ENCODE results near the gene PPP1R1C. TPM values are rescaled to one million over a fixed set of nuclear protein-coding genes. Genes with fewer than 3 reads are reported as not detected.
"Not testable (repeated sequence)": the region's sequence is repeated elsewhere in the genome, so short reads cannot be mapped to it uniquely, and the experiment has no call there.

PPP1R1C gene
- total RNA-seq, 4 donors from 2014 or later, result 0.87 to 8.8 (median 4.1) TPM

GRCh38 chr2:182015334-182016109, 29.9 kb downstream of the PPP1R1C start:
- 84 to 100% methylated on average over 5 of the region's 5 CpGs for WGBS, 2 donors
- peaks cover 0 to 3% (median 0%) of the 10 kb centered on the region in 4 donors for H3K4me1 ChIP-seq
- TF ChIP-seq CTCF (IDR thresholded peaks at IDR 0.05) (no peak), EP300 (IDR thresholded peaks at IDR 0.05) (no peak), POLR2A (IDR thresholded peaks at IDR 0.05) (no peak)

GRCh38 chr2:182018218-182018617, 32.6 kb downstream of the PPP1R1C start:
- WGBS, 2 donors, result 68 to 83% methylated on average over 1 of the region's 1 CpG
- DNase-seq (ENCODE audit: low spot score in 2 of 2), result no peak
- peaks cover 0 to 22% (median 0%) of the 10 kb centered on the region in 4 donors for H3K9me3 ChIP-seq
- TF ChIP-seq EP300 (IDR thresholded peaks at IDR 0.05) (no peak), POLR2A (IDR thresholded peaks at IDR 0.05) (no peak), CTCF (IDR thresholded peaks at IDR 0.05) (no peak)
- H3K27me3 ChIP-seq, result no peaks in the 10 kb centered on the region
- no peak overlapping the region for H3K4me3 ChIP-seq
- H3K36me3 ChIP-seq, result no peaks in the 10 kb centered on the region
- H3K4me1 ChIP-seq, result peaks cover 0 to 3% (median 0%) of the 10 kb centered on the region in 4 donors
- H3K27ac ChIP-seq, result no peak overlapping the region

More at GRCh38 chr2:182015334-182016109, 29.9 kb downstream of the PPP1R1C start:
- Histone ChIP-seq H3K4me3 (no peak overlapping the region), H3K36me3 (no peaks in the 10 kb centered on the region), H3K27me3 (no peaks in the 10 kb centered on the region), H3K27ac (no peak overlapping the region), H3K9me3 (peaks cover 0 to 40% (median 6%) of the 10 kb centered on the region in 4 donors)
- no peak for DNase-seq (ENCODE audit: low spot score in 2 of 2)

- TF ChIP-seq POLR2A (IDR thresholded peaks at IDR 0.05), result no peak
- no peak for TF ChIP-seq CTCF (IDR thresholded peaks at IDR 0.05)
- no peak for TF ChIP-seq EP300 (IDR thresholded peaks at IDR 0.05)
- H3K27ac ChIP-seq, result no peak overlapping the region
- H3K27me3 ChIP-seq, result no peaks in the 10 kb centered on the region
- no peak overlapping the region for H3K4me3 ChIP-seq
- 31 to 32% methylated on average over 2 of the region's 2 CpGs for WGBS, 2 donors
- DNase-seq (ENCODE audit: low spot score in 2 of 2), result no peak
- peaks cover 0 to 3% (median 0%) of the 10 kb centered on the region in 4 donors for H3K4me1 ChIP-seq
- H3K9me3 ChIP-seq, result peaks cover 0 to 20% (median 0%) of the 10 kb centered on the region in 4 donors
- H3K36me3 ChIP-seq, result no peaks in the 10 kb centered on the region
Observed at GRCh38 chr2:182019731-182020130, 34.1 kb downstream of the PPP1R1C start.

GRCh38 chr2:182020286-182021070, 34.8 kb downstream of the PPP1R1C start:
- H3K27ac ChIP-seq, result no peak overlapping the region
- TF ChIP-seq EP300 (IDR thresholded peaks at IDR 0.05) (no peak), CTCF (IDR thresholded peaks at IDR 0.05) (no peak), POLR2A (IDR thresholded peaks at IDR 0.05) (no peak)
- no peaks in the 10 kb centered on the region for H3K27me3 ChIP-seq

GRCh38 chr2:182023235-182023634, 37.6 kb downstream of the PPP1R1C start:
- Histone ChIP-seq H3K9me3 (peaks cover 0 to 19% (median 0%) of the 10 kb centered on the region in 4 donors), H3K4me1 (peaks cover 0 to 3% (median 0%) of the 10 kb centered on the region in 4 donors), H3K27me3 (no peaks in the 10 kb centered on the region), H3K27ac (no peak overlapping the region), H3K36me3 (no peaks in the 10 kb centered on the region), H3K4me3 (no peak overlapping the region)
- no peak for TF ChIP-seq POLR2A (IDR thresholded peaks at IDR 0.05)
- TF ChIP-seq EP300 (IDR thresholded peaks at IDR 0.05), result no peak
- TF ChIP-seq CTCF (IDR thresholded peaks at IDR 0.05), result no peak
- no peak for DNase-seq (ENCODE audit: low spot score in 2 of 2)

More at GRCh38 chr2:182020286-182021070, 34.8 kb downstream of the PPP1R1C start:
- 50 to 54% methylated on average over 4 of the region's 4 CpGs for WGBS, 2 donors
- Histone ChIP-seq H3K4me3 (no peak overlapping the region), H3K36me3 (no peaks in the 10 kb centered on the region), H3K9me3 (peaks cover 0 to 19% (median 0%) of the 10 kb centered on the region in 4 donors), H3K4me1 (peaks cover 0 to 3% (median 0%) of the 10 kb centered on the region in 4 donors)
- DNase-seq (ENCODE audit: low spot score in 2 of 2), result no peak

- 79 to 92% methylated on average over 21 of the region's 21 CpGs for WGBS, 2 donors
- DNase-seq (ENCODE audit: low spot score in 2 of 2); H3K9me3 ChIP-seq; H3K27ac ChIP-seq; H3K4me3 ChIP-seq; H3K4me1 ChIP-seq; H3K27me3 ChIP-seq; H3K36me3 ChIP-seq: not testable (repeated sequence)
Observed at GRCh38 chr2:182030875-182031274, 45.2 kb downstream of the PPP1R1C start.
